Muscle of leg (tissue), 11 donors: Measurements from ENCODE around the gene LMOD3. TPM values are rescaled to one million over a fixed set of nuclear protein-coding genes. Genes with fewer than 3 reads are reported as not detected.

Experiments
- DNase-seq: peaks from one replicate; pipeline ENCODE4 v3.0.0; 2013
- H3K27ac ChIP-seq: one replicate; pipeline ENCODE4 v1.5.1; 2013; ENCODE audit warnings: mild to moderate bottlenecking, low read length, control low read depth
- H3K27me3 ChIP-seq: one replicate; pipeline ENCODE4 v1.6.1; 2013; ENCODE audit warnings: low read length; ENCODE audit not compliant: control insufficient read depth, insufficient read depth
- H3K36me3 ChIP-seq: one replicate; pipeline ENCODE4 v1.6.1; 2013; ENCODE audit warnings: low read length; ENCODE audit not compliant: control insufficient read depth, insufficient read depth
- H3K4me1 ChIP-seq: one replicate; pipeline ENCODE4 v1.6.1; 2013; ENCODE audit warnings: low read length; ENCODE audit not compliant: control insufficient read depth, insufficient read depth
- H3K4me3 ChIP-seq: one replicate; pipeline ENCODE4 v1.5.1; 2013; ENCODE audit warnings: low read length, control low read depth
- H3K9me3 ChIP-seq: replicated peaks from 2 replicates; pipeline ENCODE4 v1.6.1; 2013; ENCODE audit warnings: low read depth, low read length; ENCODE audit not compliant: control insufficient read depth
- WGBS: methylation state at CpG from one replicate; pipeline ENCODE4 v1.1.5; 2013; ENCODE audit warnings: missing lambda C conversion rate; ENCODE audit not compliant: insufficient coverage; 5-methylcytosine and 5-hydroxymethylcytosine counted together
- polyA plus RNA-seq, 8 donors: library from polyadenylated mRNA; unstranded; fragments of 120-200 nt; gene quantifications; one replicate each; pipeline versions ENCODE4 v1.2.1 to v1.2.3, GENCODE V29; 2013; ENCODE audit warnings: inconsistent platforms in 1 of 8, low replicate concordance in 1 of 8; ENCODE audit not compliant: insufficient read length in 8 of 8, insufficient read depth in 1 of 8
- total RNA-seq: library from RNA; stranded (reverse); fragments of 120-200 nt; gene quantifications from one replicate; pipeline ENCODE4 v1.2.4, GENCODE V29; 2013

Gene LMOD3
- total and polyA plus RNA-seq, 9 donors, result 90.3 to 160 (median 127) TPM

GRCh38 chr3:69072928-69073327, 49.5 kb downstream of the LMOD3 start:
- no peak overlapping the region for H3K4me3 ChIP-seq
- peaks cover 14% of the 10 kb centered on the region for H3K36me3 ChIP-seq
- H3K4me1 ChIP-seq, result no peaks in the 10 kb centered on the region
- no peak overlapping the region for H3K27ac ChIP-seq
- H3K9me3 ChIP-seq, result no peaks in the 10 kb centered on the region
- WGBS, result 93% methylated on average over 3 of the region's 3 CpGs
- DNase-seq, result no peak
- H3K27me3 ChIP-seq, result no peaks in the 10 kb centered on the region

GRCh38 chr3:69066121-69066520, 56.3 kb downstream of the LMOD3 start:
- no CpG with 5 or more reads among the region's 4 CpGs for WGBS
- H3K27ac ChIP-seq, result no peak overlapping the region
- H3K9me3 ChIP-seq, result no peaks in the 10 kb centered on the region
- peaks cover 17% of the 10 kb centered on the region for H3K36me3 ChIP-seq
- no peaks in the 10 kb centered on the region for H3K4me1 ChIP-seq
- no peaks in the 10 kb centered on the region for H3K27me3 ChIP-seq
- DNase-seq, result no peak
- no peak overlapping the region for H3K4me3 ChIP-seq

GRCh38 chr3:69065318-69065964, 57.0 kb downstream of the LMOD3 start:
- Histone ChIP-seq H3K27me3 (no peaks in the 10 kb centered on the region), H3K27ac (no peak overlapping the region), H3K36me3 (peaks cover 19% of the 10 kb centered on the region), H3K4me3 (no peak overlapping the region), H3K9me3 (no peaks in the 10 kb centered on the region), H3K4me1 (no peaks in the 10 kb centered on the region)
- no peak for DNase-seq
- 89% methylated on average over 2 of the region's 6 CpGs for WGBS

- Histone ChIP-seq H3K27ac (no peak overlapping the region), H3K4me3 (no peak overlapping the region), H3K27me3 (no peaks in the 10 kb centered on the region), H3K4me1 (no peaks in the 10 kb centered on the region), H3K9me3 (no peaks in the 10 kb centered on the region), H3K36me3 (peaks cover 27% of the 10 kb centered on the region)
- no peak for DNase-seq
- WGBS, result no CpG with 5 or more reads among the region's 2 CpGs
These were observed 58.8 kb downstream of the LMOD3 start for GRCh38 chr3:69063636-69064035.

GRCh38 chr3:69059688-69060087, 62.7 kb downstream of the LMOD3 start:
- Histone ChIP-seq H3K36me3 (peaks cover 27% of the 10 kb centered on the region), H3K9me3 (no peaks in the 10 kb centered on the region)

GRCh38 chr3:69058947-69059224, 63.5 kb downstream of the LMOD3 start:
- H3K36me3 ChIP-seq, result peaks cover 27% of the 10 kb centered on the region
- WGBS, result 100% methylated on average over 1 of the region's 2 CpGs
- H3K9me3 ChIP-seq, result no peaks in the 10 kb centered on the region
- H3K4me1 ChIP-seq, result no peaks in the 10 kb centered on the region
- no peak for DNase-seq
- H3K4me3 ChIP-seq, result no peak overlapping the region
- H3K27me3 ChIP-seq, result no peaks in the 10 kb centered on the region
- H3K27ac ChIP-seq, result no peak overlapping the region

More at GRCh38 chr3:69059688-69060087, 62.7 kb downstream of the LMOD3 start:
- no peak overlapping the region for H3K4me3 ChIP-seq
- DNase-seq, result no peak
- H3K27ac ChIP-seq, result no peak overlapping the region
- no peaks in the 10 kb centered on the region for H3K4me1 ChIP-seq
- no peaks in the 10 kb centered on the region for H3K27me3 ChIP-seq

GRCh38 chr3:69058180-69058946, 64.0 kb downstream of the LMOD3 start:
- Histone ChIP-seq H3K36me3 (peaks cover 27% of the 10 kb centered on the region), H3K27ac (no peak overlapping the region), H3K4me3 (no peak overlapping the region), H3K4me1 (no peaks in the 10 kb centered on the region), H3K9me3 (no peaks in the 10 kb centered on the region), H3K27me3 (no peaks in the 10 kb centered on the region)
- no peak for DNase-seq
- WGBS, result 88% methylated on average over 1 of the region's 3 CpGs

Other genes starting within 250 kb of the LMOD3 start
- 1.1 TPM for gene TAFA4, start 190.0 kb downstream of the LMOD3 start, total RNA-seq
- gene TAFA4, start 190.0 kb downstream of the LMOD3 start, polyA plus RNA-seq, result 1 to 10 TPM in 2 of 8 donors, under 1 TPM in 6; 0.37 to 2.0 (median 0.89) TPM
- gene EOGT, start 108.9 kb downstream of the LMOD3 start, total RNA-seq, result 18.2 TPM
- gene EOGT, start 108.9 kb downstream of the LMOD3 start, polyA plus RNA-seq, result 10 to 100 TPM; 12.9 to 19.9 (median 17.4) TPM
- 26.7 TPM for gene TMF1, start 70.3 kb downstream of the LMOD3 start, total RNA-seq
- gene TMF1, start 70.3 kb downstream of the LMOD3 start, polyA plus RNA-seq, result 10 to 100 TPM; 12.2 to 36.2 (median 25.4) TPM
- 41.4 TPM for gene UBA3, start 42.2 kb downstream of the LMOD3 start, total RNA-seq
- gene UBA3, start 42.2 kb downstream of the LMOD3 start, polyA plus RNA-seq, result 10 to 100 TPM; 40.9 to 51.1 (median 42.8) TPM
- 92.6 TPM for gene ARL6IP5, start 37.7 kb downstream of the LMOD3 start, total RNA-seq
- 100 to 1,000 TPM in 6 of 8 donors, 10 to 100 TPM in 2; 93.0 to 120 (median 106) TPM for gene ARL6IP5, start 37.7 kb downstream of the LMOD3 start, polyA plus RNA-seq